MM.1S (cell line): ENCODE results near the gene BRMS1L.

ENCODE experiments used
- DNase-seq: peaks from one replicate; pipeline ENCODE4 v3.0.0-alpha.2; 2015
- H2AFZ ChIP-seq: fragments of 300-600 bp; sonication (generic); 2 replicates; pipeline ENCODE4 v1.6.0; 2016; ENCODE audit warnings: antibody characterized with exemption, low read length
- H3F3A ChIP-seq: fragments of 300-600 bp; sonication (generic); 2 replicates; pipeline ENCODE4 v1.6.1; 2016; ENCODE audit warnings: mild to moderate bottlenecking, antibody characterized with exemption, low read length, moderate library complexity, mixed read lengths; ENCODE audit not compliant: insufficient read depth
- H3K27ac ChIP-seq: fragments of 300-600 bp; sonication (generic); 2 replicates; pipeline ENCODE4 v1.5.1; 2016; ENCODE audit warnings: mild to moderate bottlenecking, low read length
- H3K27me3 ChIP-seq: fragments of 300-600 bp; sonication (generic); replicated peaks from 2 replicates; pipeline ENCODE4 v1.6.0; 2016; ENCODE audit warnings: low read length; ENCODE audit not compliant: insufficient read depth
- H3K36me3 ChIP-seq: fragments of 300-600 bp; sonication (generic); replicated peaks from 2 replicates; pipeline ENCODE4 v1.6.1; 2016; ENCODE audit warnings: mild to moderate bottlenecking, low read length, mixed read lengths; ENCODE audit not compliant: insufficient read depth
- H3K4me1 ChIP-seq: fragments of 300-600 bp; sonication (generic); 2 replicates; pipeline ENCODE4 v1.6.1; 2016; ENCODE audit warnings: low read length, mixed read lengths
- H3K4me2 ChIP-seq: fragments of 300-600 bp; sonication (generic); 2 replicates; pipeline ENCODE4 v1.6.0; 2016; ENCODE audit warnings: low read depth, low read length
- H3K4me3 ChIP-seq: fragments of 300-600 bp; sonication (generic); 2 replicates; pipeline ENCODE4 v1.5.1; 2016; ENCODE audit warnings: low read length, mixed read lengths
- H3K79me2 ChIP-seq: fragments of 300-600 bp; sonication (generic); 2 replicates; pipeline ENCODE4 v1.6.1; 2016; ENCODE audit warnings: mixed run types, low read length, mixed read lengths
- H3K9ac ChIP-seq: fragments of 300-600 bp; sonication (generic); 2 replicates; pipeline ENCODE4 v1.6.1; 2016; ENCODE audit warnings: low read length, mixed read lengths
- H3K9me2 ChIP-seq: fragments of 300-600 bp; sonication (generic); replicated peaks from 2 replicates; pipeline ENCODE4 v1.6.1; 2016; ENCODE audit warnings: mild to moderate bottlenecking, low read length, mixed read lengths; ENCODE audit not compliant: insufficient read depth
- H3K9me3 ChIP-seq: fragments of 300-600 bp; sonication (generic); replicated peaks from 2 replicates; pipeline ENCODE4 v1.6.1; 2016; ENCODE audit warnings: mild to moderate bottlenecking, low read length, mixed read lengths; ENCODE audit not compliant: insufficient read depth
- H4K20me1 ChIP-seq: fragments of 300-600 bp; sonication (generic); 2 replicates; pipeline ENCODE4 v1.6.1; 2016; ENCODE audit warnings: mild to moderate bottlenecking, low read length, moderate library complexity, mixed read lengths; ENCODE audit not compliant: insufficient read depth
- EZH2 ChIP-seq: fragments of 300-600 bp; sonication (generic); optimal IDR thresholded peaks from 2 replicates; pipeline ENCODE3; 2017; ENCODE audit warnings: low read depth, mild to moderate bottlenecking, antibody characterized with exemption, low read length, mixed read lengths
- EZH2phosphoT487 ChIP-seq: fragments of 300-600 bp; sonication (generic); IDR thresholded peaks from 2 replicates; pipeline ENCODE4 v1.6.1; 2018; ENCODE audit warnings: antibody characterized with exemption, low read length
- TF ChIP-seq, protein P1 (sequence below): fragments of 300-600 bp; sonication (generic); IDR thresholded peaks from 2 replicates; pipeline ENCODE4 v1.5.1; 2016; ENCODE audit warnings: antibody characterized with exemption, low read length, mixed read lengths

Gene BRMS1L

GRCh38 chr14:35866595-35867279, 40.6 kb downstream of the BRMS1L start:
- TF ChIP-seq, protein P1, sequence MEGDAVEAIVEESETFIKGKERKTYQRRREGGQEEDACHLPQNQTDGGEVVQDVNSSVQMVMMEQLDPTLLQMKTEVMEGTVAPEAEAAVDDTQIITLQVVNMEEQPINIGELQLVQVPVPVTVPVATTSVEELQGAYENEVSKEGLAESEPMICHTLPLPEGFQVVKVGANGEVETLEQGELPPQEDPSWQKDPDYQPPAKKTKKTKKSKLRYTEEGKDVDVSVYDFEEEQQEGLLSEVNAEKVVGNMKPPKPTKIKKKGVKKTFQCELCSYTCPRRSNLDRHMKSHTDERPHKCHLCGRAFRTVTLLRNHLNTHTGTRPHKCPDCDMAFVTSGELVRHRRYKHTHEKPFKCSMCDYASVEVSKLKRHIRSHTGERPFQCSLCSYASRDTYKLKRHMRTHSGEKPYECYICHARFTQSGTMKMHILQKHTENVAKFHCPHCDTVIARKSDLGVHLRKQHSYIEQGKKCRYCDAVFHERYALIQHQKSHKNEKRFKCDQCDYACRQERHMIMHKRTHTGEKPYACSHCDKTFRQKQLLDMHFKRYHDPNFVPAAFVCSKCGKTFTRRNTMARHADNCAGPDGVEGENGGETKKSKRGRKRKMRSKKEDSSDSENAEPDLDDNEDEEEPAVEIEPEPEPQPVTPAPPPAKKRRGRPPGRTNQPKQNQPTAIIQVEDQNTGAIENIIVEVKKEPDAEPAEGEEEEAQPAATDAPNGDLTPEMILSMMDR: no peak
- TF ChIP-seq EZH2 (no peak), EZH2phosphoT487 (no peak)
- no peaks in the 10 kb centered on the region for H3K27me3 ChIP-seq
- H3F3A ChIP-seq: no peaks in the 10 kb centered on the region; the same call in 1 of the 2 replicates
- no peak overlapping the region for H3K27ac ChIP-seq
- no peaks in the 10 kb centered on the region for H3K9me3 ChIP-seq
- no peak overlapping the region for H3K9ac ChIP-seq
- no peak overlapping the region for H3K4me2 ChIP-seq
- H3K9me2 ChIP-seq: no peaks in the 10 kb centered on the region
- no peak overlapping the region for H3K4me3 ChIP-seq
- H3K4me1 ChIP-seq: no peaks in the 10 kb centered on the region
- DNase-seq: no peak
- no peak overlapping the region for H2AFZ ChIP-seq
- no peaks in the 10 kb centered on the region for H3K36me3 ChIP-seq
- H4K20me1 ChIP-seq: no peaks in the 10 kb centered on the region
- H3K79me2 ChIP-seq: no peaks in the 10 kb centered on the region

DNA sequence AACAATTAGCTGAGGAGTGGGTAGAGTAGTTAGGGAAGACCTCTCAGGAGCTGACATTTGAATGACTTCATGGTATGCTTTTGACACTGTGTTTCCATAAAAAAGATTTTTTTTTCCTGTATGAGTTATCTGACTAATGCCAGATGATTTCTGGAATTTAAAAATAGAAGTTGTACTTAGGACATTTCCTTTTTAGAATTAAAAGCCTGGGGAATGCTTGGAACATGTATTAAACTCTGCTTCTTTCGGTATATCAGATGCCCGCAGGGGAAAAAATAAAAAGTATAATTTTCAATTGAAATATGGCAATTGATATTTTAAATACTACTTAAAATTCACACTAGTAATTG, 41.1 kb downstream of the BRMS1L start:
- Histone ChIP-seq H3K79me2 (no peaks in the 10 kb centered on the region), H3K27ac (no peak overlapping the region), H2AFZ (no peak overlapping the region), H3K4me1 (no peaks in the 10 kb centered on the region), H3K27me3 (no peaks in the 10 kb centered on the region), H3F3A (no peaks in the 10 kb centered on the region), H3K9ac (no peak overlapping the region), H3K9me3 (no peaks in the 10 kb centered on the region), H3K36me3 (no peaks in the 10 kb centered on the region), H3K9me2 (no peaks in the 10 kb centered on the region), H4K20me1 (no peaks in the 10 kb centered on the region), H3K4me2 (no peak overlapping the region), H3K4me3 (no peak overlapping the region)
- DNase-seq: no peak
- TF ChIP-seq EZH2 (no peak), EZH2phosphoT487 (no peak)
- TF ChIP-seq, protein P1: no peak

- H3K27ac ChIP-seq: no peak overlapping the region
- no peaks in the 10 kb centered on the region for H3K27me3 ChIP-seq
- no peak overlapping the region for H3K4me3 ChIP-seq
- no peaks in the 10 kb centered on the region for H3K9me2 ChIP-seq
- no peaks in the 10 kb centered on the region for H3K9me3 ChIP-seq
- no peaks in the 10 kb centered on the region for H4K20me1 ChIP-seq
- no peaks in the 10 kb centered on the region for H3F3A ChIP-seq
- TF ChIP-seq EZH2phosphoT487 (no peak), EZH2 (no peak)
- TF ChIP-seq, protein P1: no peak
- H2AFZ ChIP-seq: no peak overlapping the region
- H3K36me3 ChIP-seq: no peaks in the 10 kb centered on the region
- no peaks in the 10 kb centered on the region for H3K4me1 ChIP-seq
- no peaks in the 10 kb centered on the region for H3K79me2 ChIP-seq
- no peak overlapping the region for H3K9ac ChIP-seq
- no peak for DNase-seq
- H3K4me2 ChIP-seq: no peak overlapping the region
Observed at GRCh38 chr14:35875296-35875695, 49.2 kb downstream of the BRMS1L start.
